GM20431 (cell line): ENCODE results near the gene LAMB1.

Experiments
- in situ Hi-C: fragments of 300-500 bp; cut with MseI, MboI; formaldehyde crosslinking; loops from one replicate; pipeline ENCODE4 v1.15.0; 2020; ENCODE audit warnings: low sequenced_read_pairs; ENCODE audit not compliant: unreplicated experiment

LAMB1 gene

GRCh38 chr7:108000875-108001763, 1.8 kb downstream of the LAMB1 start:
- in situ Hi-C loops: no loop called here

DNA sequence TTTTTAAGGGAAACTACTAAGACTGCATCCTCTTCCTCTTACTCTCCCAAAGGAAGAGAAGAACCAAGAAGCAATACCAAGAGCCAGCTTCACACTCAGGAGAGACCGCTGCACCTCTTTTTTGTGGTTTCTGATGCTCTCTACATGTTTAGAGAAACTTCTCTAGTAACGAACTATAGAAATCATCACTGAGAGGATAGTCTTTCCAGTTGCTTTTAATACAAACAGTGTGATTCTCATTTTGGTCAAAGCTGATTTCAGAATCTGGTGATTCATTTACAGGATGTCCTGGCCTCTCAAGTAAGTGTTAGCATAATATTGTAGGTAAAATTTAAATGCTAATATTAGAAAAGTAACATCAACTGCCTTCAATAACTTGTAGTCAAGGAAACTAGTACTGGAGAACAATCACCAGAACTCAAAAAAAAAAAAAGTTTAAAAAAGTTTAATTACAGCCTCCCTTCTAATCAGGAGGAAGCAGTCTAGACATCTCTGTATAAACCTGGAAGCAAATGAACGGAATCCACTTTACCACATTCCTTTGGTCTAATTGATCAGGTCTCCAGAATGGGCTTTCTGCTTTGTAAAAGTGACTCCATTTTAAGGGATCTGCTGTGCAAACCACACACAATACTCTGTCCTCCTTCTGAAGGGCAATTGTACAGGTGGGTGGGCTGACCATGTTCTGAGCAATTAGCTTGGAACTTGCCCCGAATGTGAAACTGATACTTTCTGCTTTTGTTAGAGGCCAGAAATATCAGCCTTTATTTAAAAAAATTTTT, 3.0 kb downstream of the LAMB1 start:
- in situ Hi-C loops: no loop called here

DNA sequence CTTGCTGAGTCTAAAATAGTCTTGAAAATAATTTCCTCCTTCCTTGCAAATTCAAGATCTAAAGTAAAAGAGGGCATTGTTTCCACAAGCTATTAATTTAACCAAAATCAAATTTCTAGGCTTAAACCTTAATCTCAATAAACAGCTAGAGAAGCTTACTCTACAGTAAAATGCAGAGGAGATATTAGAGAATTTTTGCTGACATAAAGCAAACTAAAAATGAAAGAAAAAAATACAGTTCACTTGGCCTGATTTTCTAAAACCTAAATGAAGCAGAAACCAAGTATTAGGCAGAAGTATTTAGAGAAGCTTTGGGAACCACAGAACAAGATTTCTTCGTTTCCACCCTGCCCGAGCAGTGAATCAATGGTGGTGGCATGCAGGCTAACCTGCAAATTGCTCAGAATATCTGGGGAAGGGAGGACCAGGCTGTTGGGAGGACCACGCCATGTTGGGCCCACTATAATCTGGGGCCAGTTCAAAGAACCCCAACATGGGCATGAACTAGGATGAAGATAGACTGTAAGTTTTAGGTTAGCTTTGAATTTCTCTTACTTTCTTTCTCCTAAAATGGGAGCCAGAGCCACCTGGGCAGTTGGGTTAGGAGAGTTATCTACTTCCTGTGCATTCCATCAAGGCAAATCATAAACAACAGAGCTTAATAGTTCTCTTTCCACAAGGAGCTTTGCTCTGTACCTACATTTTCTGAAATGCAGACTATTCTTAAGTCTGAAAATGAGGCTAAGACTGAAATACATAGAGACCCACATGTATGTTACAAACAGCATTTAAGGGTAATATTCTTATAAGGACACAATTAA, 4.1 kb downstream of the LAMB1 start:
- in situ Hi-C loops: no loop called here

- in situ Hi-C loops: no loop called here
Measured at GRCh38 chr7:107998150-107998549, 4.8 kb downstream of the LAMB1 start.

DNA sequence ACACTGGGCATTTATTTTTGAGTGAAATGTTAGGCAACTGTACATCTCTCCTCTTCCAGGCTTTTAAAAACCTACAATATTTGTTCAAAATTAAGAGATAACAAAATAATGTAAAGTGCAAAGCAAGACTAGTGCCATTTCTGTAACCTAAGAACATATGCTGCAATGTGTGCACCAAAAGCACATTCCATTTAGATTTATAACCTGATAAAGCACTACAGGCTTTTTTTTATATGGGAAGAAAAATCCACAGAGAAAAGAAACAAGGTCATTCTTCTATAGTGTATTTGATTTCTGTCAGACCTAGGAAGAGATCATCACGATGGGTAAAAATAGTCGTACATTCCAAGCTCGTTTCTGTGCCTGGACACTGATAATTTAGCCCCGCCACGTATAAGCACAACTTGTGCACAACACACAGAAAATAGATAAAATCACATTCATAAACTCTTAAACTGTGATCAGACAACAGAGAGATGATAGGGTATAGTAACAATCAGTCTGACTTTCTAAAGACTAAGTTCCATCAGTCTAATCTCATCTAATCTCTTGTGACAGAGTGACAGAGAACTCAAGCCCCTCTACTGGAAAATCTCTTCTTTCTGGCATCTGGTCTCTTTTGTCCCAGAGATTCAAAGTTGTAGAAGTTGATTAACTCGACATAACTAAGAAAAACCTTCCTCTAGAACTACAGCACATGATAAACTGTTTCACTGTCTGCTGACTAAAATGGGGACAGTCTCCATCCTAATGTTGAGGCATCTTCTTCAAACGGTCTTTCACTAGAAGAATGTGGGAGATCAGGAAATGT, 6.7 kb downstream of the LAMB1 start:
- in situ Hi-C loops: no loop called here

- in situ Hi-C loops: no loop called here
Measured at GRCh38 chr7:107995184-107996071, 7.5 kb downstream of the LAMB1 start.

DNA sequence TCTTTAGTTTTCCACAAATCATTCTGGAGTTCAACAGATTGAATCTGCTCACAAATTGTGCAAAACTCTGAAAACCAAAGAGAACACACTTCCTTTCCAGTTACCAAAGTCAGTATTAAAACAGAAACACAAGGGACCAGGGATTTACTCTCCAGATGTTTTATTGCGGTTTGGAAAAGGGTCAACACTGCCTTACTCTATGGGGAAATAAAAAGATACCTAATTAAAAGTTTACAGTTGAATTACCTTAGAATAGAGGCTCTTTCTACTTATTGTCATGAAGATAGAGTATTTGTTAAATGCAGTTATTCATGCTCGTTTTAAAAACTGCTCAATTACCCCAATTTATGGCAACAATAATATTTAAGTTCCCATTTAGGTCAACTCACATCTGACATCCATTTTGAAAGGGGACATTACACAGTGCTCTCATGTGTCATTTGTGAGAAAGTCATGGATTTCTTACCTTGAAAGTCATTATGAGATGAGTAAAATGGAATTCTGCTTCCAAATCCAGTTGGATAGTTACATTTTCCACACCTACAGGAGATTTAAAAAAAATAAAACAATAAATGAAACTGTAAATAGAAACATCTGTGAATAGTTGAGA, 8.4 kb downstream of the LAMB1 start:
- in situ Hi-C loops: no loop called here

DNA sequence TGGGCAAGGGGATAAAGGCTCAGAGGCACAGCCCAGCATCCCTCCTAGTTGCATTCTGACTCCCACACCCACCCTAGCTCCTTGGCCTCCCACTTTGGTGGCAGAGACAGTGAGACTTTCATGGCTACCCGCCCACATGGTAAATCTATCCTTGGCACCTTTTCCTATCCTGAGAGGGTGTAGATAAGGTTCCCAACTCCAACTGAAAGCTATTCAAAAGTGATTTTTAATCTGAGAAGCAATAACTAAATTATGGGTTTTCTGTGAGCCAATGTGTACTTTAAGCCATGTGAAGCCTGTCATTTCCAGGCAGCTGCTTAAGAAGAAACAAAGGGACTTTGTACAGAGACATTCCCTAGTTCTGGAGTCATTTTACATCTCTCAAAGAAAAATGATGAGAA, 9.1 kb downstream of the LAMB1 start:
- in situ Hi-C loops: no loop called here

- in situ Hi-C loops: no loop called here
Measured at GRCh38 chr7:107989618-107990373, 13.2 kb downstream of the LAMB1 start.

- in situ Hi-C loops: no loop called here
Measured at GRCh38 chr7:107982918-107983389, 20.0 kb downstream of the LAMB1 start.

GRCh38 chr7:107982042-107982840, 20.7 kb downstream of the LAMB1 start:
- in situ Hi-C loops: no loop called here

- in situ Hi-C loops: no loop called here
Measured at GRCh38 chr7:107981466-107981865, 21.5 kb downstream of the LAMB1 start.

DNA sequence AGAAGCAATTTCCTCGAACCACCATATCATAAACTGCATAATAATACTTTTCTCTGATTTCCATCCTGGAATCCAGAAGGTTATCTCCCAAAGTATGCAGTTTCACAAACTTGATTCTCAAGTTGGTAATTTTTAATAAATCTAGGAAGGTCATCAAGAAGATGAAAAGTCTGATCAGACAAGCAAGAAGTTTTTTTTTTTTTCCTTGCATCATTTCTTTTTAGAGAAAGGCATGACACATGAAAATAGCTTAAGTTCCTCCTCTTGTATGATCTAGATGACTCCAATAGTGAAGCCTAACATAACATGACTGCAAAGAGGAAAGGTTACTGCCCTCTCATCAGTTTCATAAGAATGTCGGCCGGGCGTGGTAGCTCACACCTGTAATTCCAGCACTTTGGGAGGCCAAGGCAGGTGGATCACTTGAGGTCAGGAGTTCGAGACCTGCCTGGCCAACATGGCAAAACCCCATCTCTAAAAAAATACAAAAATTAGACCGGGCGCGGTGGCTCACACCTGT, 22.2 kb downstream of the LAMB1 start:
- in situ Hi-C loops: no loop called here

DNA sequence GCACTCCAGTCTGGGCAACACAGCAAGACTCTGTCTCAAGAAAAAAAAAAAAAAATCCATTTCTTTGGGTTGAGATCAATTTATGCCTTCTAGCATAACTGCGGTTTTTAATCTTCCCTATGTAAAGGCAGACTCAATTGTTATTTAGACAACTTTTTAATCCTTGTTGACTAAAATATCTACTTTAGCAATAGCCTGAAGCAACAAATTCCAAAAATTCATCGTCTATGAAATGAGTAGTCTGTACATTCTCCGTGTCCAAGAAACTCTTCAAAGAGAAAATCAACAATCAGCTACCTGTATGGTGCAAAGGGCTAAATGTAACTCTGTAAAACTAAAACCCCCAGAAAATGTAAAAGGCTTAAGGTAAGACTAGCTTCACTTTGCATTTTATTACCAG, 22.8 kb downstream of the LAMB1 start:
- in situ Hi-C loops: no loop called here

GRCh38 chr7:107978815-107979408, 24.0 kb downstream of the LAMB1 start:
- in situ Hi-C loops: no loop called here

- in situ Hi-C loops: no loop called here
Measured at GRCh38 chr7:107977048-107977447, 25.9 kb downstream of the LAMB1 start.
